Activated naive CD8-positive, alpha-beta T cell treated with anti-CD3 and anti-CD28 coated beads, Interleukin-2, amount 50 U/mL, for 16 hours (primary cell): ENCODE results near the gene ABHD4.
"Not testable (repeated sequence)": the region's sequence is repeated elsewhere in the genome, so short reads cannot be mapped to it uniquely, and the experiment has no call there.

Source experiments
- DNase-seq: peaks from one replicate; pipeline ENCODE4 v3.0.0-alpha.2; 2020; ENCODE audit warnings: low read depth, low spot score

The ABHD4 gene

GRCh38 chr14:22589096-22589839 lies 8.8 kb upstream of the ABHD4 start, which contains the start of gene DAD1:
Gene DAD1, minus strand, starts transcription at chr14:22589224. Its CDS starts 67 bp downstream, at chr14:22589157.
- DNase-seq, result peak; percentile 97

GRCh38 chr14:22593189-22593588 lies 4.9 kb upstream of the ABHD4 start:
- DNase-seq, result no peak

GRCh38 chr14:22593601-22594000 lies 4.5 kb upstream of the ABHD4 start:
- DNase-seq, result no peak

- no peak for DNase-seq
These were observed 3.9 kb upstream of the ABHD4 start for GRCh38 chr14:22594156-22594716.

GRCh38 chr14:22596354-22596879 lies 1.7 kb upstream of the ABHD4 start:
- DNase-seq, result no peak

GRCh38 chr14:22597265-22597664 lies 835 bp upstream of the ABHD4 start:
- no peak for DNase-seq

- DNase-seq, result no peak
These were observed 365 bp upstream of the ABHD4 start for GRCh38 chr14:22597771-22598098.

- DNase-seq, result no peak
These were observed 770 bp downstream of the ABHD4 start for GRCh38 chr14:22598896-22599244.

- DNase-seq, result no peak
These were observed 1.2 kb downstream of the ABHD4 start for GRCh38 chr14:22599349-22599748.

GRCh38 chr14:22600027-22600426 lies 1.9 kb downstream of the ABHD4 start:
- DNase-seq, result no peak

- no peak for DNase-seq
These were observed 3.4 kb downstream of the ABHD4 start for GRCh38 chr14:22601456-22601855.

- no peak for DNase-seq
These were observed 3.9 kb downstream of the ABHD4 start for GRCh38 chr14:22601996-22602395.

GRCh38 chr14:22602862-22603261 lies 4.8 kb downstream of the ABHD4 start:
- no peak for DNase-seq

GRCh38 chr14:22606380-22606779 lies 8.3 kb downstream of the ABHD4 start:
- no peak for DNase-seq

GRCh38 chr14:22607291-22607690 lies 9.2 kb downstream of the ABHD4 start:
- no peak for DNase-seq

- no peak for DNase-seq
These were observed 12.8 kb downstream of the ABHD4 start for GRCh38 chr14:22610931-22611330.

- no peak for DNase-seq
These were observed 15.1 kb downstream of the ABHD4 start for GRCh38 chr14:22613106-22613695.

- no peak for DNase-seq
These were observed 15.7 kb downstream of the ABHD4 start for GRCh38 chr14:22613736-22614239.

- DNase-seq, result no peak
These were observed 16.2 kb downstream of the ABHD4 start for GRCh38 chr14:22614240-22614799.

GRCh38 chr14:22615765-22616164 lies 17.7 kb downstream of the ABHD4 start:
- not testable (repeated sequence) for DNase-seq

GRCh38 chr14:22622255-22622654 lies 24.2 kb downstream of the ABHD4 start:
- DNase-seq, result no peak

GRCh38 chr14:22623047-22623446 lies 24.9 kb downstream of the ABHD4 start:
- no peak for DNase-seq
